HepG2 (cell line): ENCODE results near the gene CTDNEP1. TPM values are rescaled to one million over a fixed set of nuclear protein-coding genes. Genes with fewer than 3 reads are reported as not detected.
A peak's percentile ranks its signal among the peaks of the same experiment; 100 is the strongest.

Experiments
- ASH2L ChIP-seq: fragments of 300-600, 200-600 bp; sonication (generic); IDR thresholded peaks from 2 replicates; pipeline ENCODE4 v1.7.0; 2017; ENCODE audit warnings: low read depth, mild to moderate bottlenecking, moderate library complexity, mixed read lengths, low read length; ENCODE audit not compliant: insufficient read length
- EEA1 ChIP-seq: sonication (generic); formaldehyde crosslinking; IDR thresholded peaks from 2 replicates; pipeline ENCODE4 v1.5.1; 2020; ENCODE audit warnings: mild to moderate bottlenecking, missing genetic modification reagents, borderline replicate concordance
- ELF4 ChIP-seq: sonication (generic); formaldehyde crosslinking; IDR thresholded peaks from 2 replicates; pipeline ENCODE4 v1.5.0; 2020; ENCODE audit warnings: missing genetic modification reagents, mild to moderate bottlenecking, moderate library complexity, borderline replicate concordance
- KDM4B ChIP-seq: sonication (generic); formaldehyde crosslinking; IDR thresholded peaks from 2 replicates; pipeline ENCODE4 v1.4.0; 2020; ENCODE audit warnings: missing genetic modification reagents
- KDM5A ChIP-seq: fragments of 200-600 bp; sonication (generic); IDR thresholded peaks from 2 replicates; pipeline ENCODE4 v1.7.0; 2018; ENCODE audit warnings: antibody characterized with exemption, mild to moderate bottlenecking, low read length, borderline replicate concordance
- KDM5B ChIP-seq: sonication (generic); formaldehyde crosslinking; IDR thresholded peaks from 2 replicates; pipeline ENCODE4 v1.4.0; 2020; ENCODE audit warnings: missing genetic modification reagents, mild to moderate bottlenecking, borderline replicate concordance
- MAFF ChIP-seq: IDR thresholded peaks from 2 replicates; pipeline ENCODE4 v1.6.1; 2011; ENCODE audit warnings: low read depth, low read length, improper control_type of control experiment
- MIER2 ChIP-seq: IDR thresholded peaks from 2 replicates; pipeline ENCODE4 v1.6.1; 2016; ENCODE audit warnings: missing biosample characterization, missing genetic modification reagents
- MTA1 ChIP-seq: sonication (generic); formaldehyde crosslinking; IDR thresholded peaks from 2 replicates; pipeline ENCODE4 v1.4.0; 2020; ENCODE audit warnings: missing genetic modification reagents, mild to moderate bottlenecking, borderline replicate concordance
- NFE2 ChIP-seq: sonication (generic); formaldehyde crosslinking; IDR thresholded peaks from 2 replicates; pipeline ENCODE4 v1.4.0; 2020; ENCODE audit warnings: missing genetic modification reagents
- NR2F1 ChIP-seq, 2 experiments: fragments of 450-650 bp in 1 of 2; formaldehyde crosslinking in 1 of 2; IDR thresholded peaks; 2 replicates each; pipeline versions ENCODE4 v1.5.0 to v1.6.1; 2016 to 2020; ENCODE audit warnings: mild to moderate bottlenecking in 1 of 2, missing compliant biosample characterization in 1 of 2, missing genetic modification reagents in 1 of 2, moderate library complexity in 1 of 2
- PLSCR1 ChIP-seq: sonication (generic); formaldehyde crosslinking; IDR thresholded peaks from 2 replicates; pipeline ENCODE4 v1.5.0; 2020; ENCODE audit warnings: missing genetic modification reagents, mild to moderate bottlenecking, borderline replicate concordance
- PPARG ChIP-seq: conservative IDR thresholded peaks from 2 replicates; pipeline ENCODE4 v1.6.1; 2016; ENCODE audit warnings: missing biosample characterization, missing genetic modification reagents
- TBL1XR1 ChIP-seq: fragments of 150-350 bp; IDR thresholded peaks from 2 replicates; pipeline ENCODE4 v1.6.1; 2014; ENCODE audit warnings: borderline replicate concordance, low read length; ENCODE audit not compliant: partially characterized antibody
- TEAD3 ChIP-seq: optimal IDR thresholded peaks from 2 replicates; pipeline ENCODE3; 2016; ENCODE audit warnings: borderline replicate concordance
- U2AF2 ChIP-seq: fragments of 200-400 bp; formaldehyde crosslinking; IDR thresholded peaks from 2 replicates; pipeline ENCODE4 v1.6.1; 2017; ENCODE audit warnings: low read depth, mild to moderate bottlenecking, low read length
- ZBTB40 ChIP-seq, 2 experiments: fragments of 450-650 bp in 1 of 2; sonication (generic) in 1 of 2; formaldehyde crosslinking in 1 of 2; IDR thresholded peaks; 2 replicates each; pipeline versions ENCODE4 v1.6.1 to v1.8.0; 2016 to 2022; ENCODE audit warnings: antibody characterized with exemption in 1 of 2, mild to moderate bottlenecking in 1 of 2, missing genetic modification reagents in 1 of 2
- ZC3H4 ChIP-seq: sonication (generic); formaldehyde crosslinking; IDR thresholded peaks from 2 replicates; pipeline ENCODE4 v1.4.0; 2020; ENCODE audit warnings: missing genetic modification reagents, borderline replicate concordance
- ZNF431 ChIP-seq: sonication (generic); formaldehyde crosslinking; IDR thresholded peaks from 2 replicates; pipeline ENCODE4 v1.9.0; 2022; ENCODE audit warnings: missing genetic modification reagents, low read depth, mild to moderate bottlenecking, borderline replicate concordance
- polyA plus RNA-seq, 8 experiments: library from polyadenylated mRNA; depleted of rRNA in 3 of 8; stranded (reverse) in 7 of 8; unstranded in 1 of 8; fragments of >200 nt; fragmentation: Illumina TruSeq in 4 of 8; extraction: Trizol in 4 of 8; gene quantifications; 2 replicates each; pipeline versions ENCODE4 v1.2.1 to v1.2.3, GENCODE V29; 2011 to 2016; ENCODE audit warnings: low read depth in 4 of 8, missing spikeins in 1 of 8, mixed read lengths in 1 of 8; ENCODE audit not compliant: insufficient read depth in 1 of 8
- total RNA-seq, 5 experiments: library from RNA; depleted of rRNA; stranded (reverse); fragments of >200 nt; fragmentation: Illumina TruSeq; extraction: Trizol; gene quantifications; 2 replicates each; pipeline ENCODE4 v1.2.3, GENCODE V29; 2016; ENCODE audit warnings: low read depth in 1 of 5

CTDNEP1 gene
- total and polyA plus RNA-seq, 2 of the 13 experiments (the other 11 are each of a cell fraction or from before 2014, with no cell fraction given): 19.8 to 118 TPM

- TF ChIP-seq U2AF2 (no peak), KDM5A (peak; percentile 94), MIER2 (CRISPR knock-in tag) (peak; percentile 31; the same call in 1 of the 2 replicates), ASH2L (peak; percentile 89), PLSCR1 (CRISPR knock-in tag) (no peak), ZC3H4 (no peak), ZBTB40 (IDR thresholded peaks at IDR 0.05) (no peak), ZBTB40 (CRISPR knock-in tag; IDR thresholded peaks at IDR 0.05) (peak; percentile 84), NR2F1 (CRISPR knock-in tag; IDR thresholded peaks at IDR 0.05) (0 out of 4 replicates have a peak, but pooled peaks have one; percentile 38 to 54), MTA1 (CRISPR knock-in tag) (peak; percentile 88), ZNF431 (CRISPR knock-in tag) (peak; percentile 81; the same call in 1 of the 2 replicates), MAFF (no peak), TBL1XR1 (peak; percentile 28), PPARG (no peak; the same call in 1 of the 2 replicates), EEA1 (no peak), ELF4 (0 out of 2 replicates have a peak, but pooled peaks have one; percentile 5), TEAD3 (CRISPR knock-in tag) (no peak), KDM4B (CRISPR knock-in tag) (0 out of 2 replicates have a peak, but pooled peaks have one; percentile 49), KDM5B (CRISPR knock-in tag) (peak; percentile 73), NFE2 (no peak)
Observed at GRCh38 chr17:7252176-7253043, 876 bp upstream of the CTDNEP1 start, which contains the start of gene ELP5 (continued).
